Spleen (tissue), 7 donors: ENCODE results near the gene CYTIP.

Experiments
- CTCF ChIP-seq, 11 experiments: fragments of 200-600 bp in 7 of 11; fragments of 450-650 bp in 4 of 11; sonication (generic) in 4 of 11; IDR thresholded peaks in 8 of 11; conservative IDR thresholded peaks in 3 of 11; 1 replicate in 7 of 11; 2 replicates in 4 of 11; pipeline versions ENCODE4 v1.4.0 to v1.8.0; 2016 to 2021; ENCODE audit warnings: antibody characterized with exemption in 11 of 11, inconsistent platforms in 4 of 11, mild to moderate bottlenecking in 1 of 11
- POLR2A ChIP-seq, 3 donors: fragments of 450-650 bp; IDR thresholded peaks; one replicate each; pipeline ENCODE4 v1.5.1; 2017; ENCODE audit warnings: antibody characterized with exemption in 3 of 3, mild to moderate bottlenecking in 1 of 3
- donor health status: DM: no; HTN: no; CAD: no; lungs with moderate emphysema.
- donor health status: DM: no; HTN: no; CAD: no.
- donor health status: DM: no; HTN: no; CAD: no.

DNA sequence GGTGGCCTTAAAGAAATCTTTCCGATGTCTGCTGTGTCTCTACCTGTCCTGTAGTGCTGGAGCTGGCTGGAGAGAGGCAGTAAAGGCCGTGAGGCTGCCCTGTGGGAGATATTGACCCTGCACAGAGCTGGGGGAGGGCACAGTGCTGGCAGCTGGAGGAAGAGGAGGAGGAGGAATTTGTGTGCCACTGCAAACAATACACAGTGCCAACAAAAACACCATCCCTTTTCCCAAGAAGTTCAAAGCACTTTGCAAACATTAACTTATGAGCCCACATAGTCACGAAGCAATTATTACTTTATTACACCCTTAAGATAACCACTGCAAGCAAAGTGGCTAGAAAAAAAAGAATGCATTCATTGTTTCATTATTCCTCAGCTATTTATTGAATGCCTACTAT is 45.0 kb upstream of the CYTIP start:
- no peak for TF ChIP-seq CTCF (IDR thresholded peaks at IDR 0.05 in 8 of 11, conservative IDR thresholded peaks at IDR 0.05 in 3 of 11)
- no peak for TF ChIP-seq POLR2A (IDR thresholded peaks at IDR 0.05)
